Erythroblast (primary cell): ENCODE measurements around the gene NR1H4.

Source experiments
- GATA1 ChIP-seq: IDR thresholded peaks from 2 replicates; pipeline ENCODE4 v1.6.1; 2011; ENCODE audit warnings: low read depth, mild to moderate bottlenecking, control low read depth, low read length, moderate library complexity
- POLR2A ChIP-seq: IDR thresholded peaks from 2 replicates; pipeline ENCODE4 v1.6.1; 2011; ENCODE audit warnings: mild to moderate bottlenecking, low read length

DNA sequence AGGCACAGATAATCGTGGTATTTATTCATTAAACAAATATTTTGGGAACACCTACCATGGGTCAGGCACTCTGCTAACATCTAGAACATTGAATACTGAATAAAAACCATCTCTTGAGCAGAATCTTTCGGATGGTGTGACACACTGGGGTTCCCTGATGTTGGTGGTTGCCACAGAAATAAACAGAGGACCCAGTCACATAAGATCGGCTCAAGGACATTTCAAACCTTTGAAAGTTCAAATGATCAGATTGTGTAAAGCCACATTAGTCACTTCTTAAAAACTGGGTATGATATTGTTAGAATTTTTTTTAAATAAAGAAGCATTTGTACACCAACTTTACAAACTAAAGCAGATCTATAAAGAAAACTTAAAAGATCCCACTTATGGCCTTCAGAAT, 39.0 kb downstream of the NR1H4 start:
- no peak for TF ChIP-seq POLR2A
- TF ChIP-seq GATA1, result no peak
